PC-9 (cell line): Measurements from ENCODE around the gene CSNK1G2. TPM values are rescaled to one million over a fixed set of nuclear protein-coding genes. Genes with fewer than 3 reads are reported as not detected.

Experiments used
- BruUV-seq: library from RNA; stranded (reverse); fragments of 400-500 nt; replicated peaks from 2 replicates; lab custom pipeline; 2021; lab: Mats Ljungman, UMichigan
- CTCF ChIA-PET: fragments of 300-600 bp; sonication (Branson Sonifier 250); formaldehyde crosslinking; loops from one replicate; lab custom pipeline; 2022; ENCODE audit warnings: antibody characterized with exemption; lab: Charles Lee
- POLR2A ChIA-PET: fragments of 300-600 bp; sonication (Branson Sonifier 250); formaldehyde crosslinking; loops from one replicate; lab custom pipeline; 2022; ENCODE audit warnings: antibody characterized with exemption; ENCODE audit not compliant: unreplicated experiment; lab: Charles Lee
- DNase-seq, 2 experiments: peaks; one replicate each; pipeline versions ENCODE4 v3.0.0 to v3.0.0-alpha.2; 2015 to 2022; ENCODE audit warnings: mixed read lengths in 1 of 2
- H2AFZ ChIP-seq: fragments of 200-600 bp; sonication (generic); 2 replicates; pipeline ENCODE4 v1.8.1; 2017; ENCODE audit warnings: antibody characterized with exemption
- H3F3A ChIP-seq: fragments of 200-600 bp; sonication (generic); 2 replicates; pipeline ENCODE4 v1.8.1; 2017; ENCODE audit warnings: antibody characterized with exemption, mild to moderate bottlenecking, low read depth; ENCODE audit not compliant: insufficient read depth
- H3K27ac ChIP-seq: fragments of 200-600 bp; sonication (generic); 2 replicates; pipeline ENCODE4 v1.6.1; 2016; ENCODE audit warnings: mixed run types
- H3K27me3 ChIP-seq: fragments of 200-600 bp; sonication (generic); 2 replicates; pipeline ENCODE4 v1.6.1; 2016; ENCODE audit warnings: low read depth, mixed run types; ENCODE audit not compliant: insufficient read depth
- H3K36me3 ChIP-seq: fragments of 200-600 bp; sonication (generic); 2 replicates; pipeline ENCODE4 v1.6.1; 2016; ENCODE audit warnings: low read depth, mixed run types
- H3K4me1 ChIP-seq: fragments of 200-600 bp; sonication (generic); replicated peaks from 2 replicates; pipeline ENCODE4 v1.6.1; 2016; ENCODE audit warnings: mixed run types; ENCODE audit not compliant: insufficient read depth
- H3K4me2 ChIP-seq: fragments of 200-600 bp; sonication (generic); 2 replicates; pipeline ENCODE4 v1.6.1; 2017; ENCODE audit warnings: mixed run types
- H3K4me3 ChIP-seq: fragments of 200-600 bp; sonication (generic); 2 replicates; pipeline ENCODE4 v1.6.1; 2016; ENCODE audit warnings: mixed run types
- H3K79me2 ChIP-seq: fragments of 200-600 bp; sonication (generic); 2 replicates; pipeline ENCODE4 v1.6.1; 2017; ENCODE audit warnings: low read depth, mixed run types
- H3K9me2 ChIP-seq: fragments of 200-600 bp; sonication (generic); 2 replicates; pipeline ENCODE4 v1.8.1; 2017; ENCODE audit warnings: mild to moderate bottlenecking; ENCODE audit not compliant: insufficient read depth
- H3K9me3 ChIP-seq: fragments of 200-600 bp; sonication (generic); 2 replicates; pipeline ENCODE4 v1.8.1; 2016; ENCODE audit warnings: low read depth; ENCODE audit not compliant: insufficient read depth
- H4K20me1 ChIP-seq: fragments of 200-600 bp; sonication (generic); 2 replicates; pipeline ENCODE4 v1.8.1; 2017; ENCODE audit not compliant: insufficient read depth
- EZH2 ChIP-seq: fragments of 200-600 bp; sonication (generic); IDR thresholded peaks from 2 replicates; pipeline ENCODE4 v1.8.0; 2017; ENCODE audit warnings: antibody characterized with exemption, low read depth
- intact Hi-C: fragments of 100-400 bp; cut with micrococcal nuclease; formaldehyde crosslinking; loops from one replicate; pipeline ENCODE4 v1.10.0; 2022; ENCODE audit not compliant: unreplicated experiment
- total RNA-seq: library from RNA; stranded (reverse); gene quantifications from 2 replicates; pipeline ENCODE4 v1.2.3, GENCODE V29; 2021
- TF ChIP-seq, protein P1 (sequence below): fragments of 200-600 bp; sonication (generic); conservative IDR thresholded peaks from 2 replicates; pipeline ENCODE4 v1.6.1; 2017; ENCODE audit warnings: mixed run types, antibody characterized with exemption, mild to moderate bottlenecking, moderate library complexity

CSNK1G2 gene
- total RNA-seq, 1 experiment from 2014 or later, result 58.2 TPM

DNA sequence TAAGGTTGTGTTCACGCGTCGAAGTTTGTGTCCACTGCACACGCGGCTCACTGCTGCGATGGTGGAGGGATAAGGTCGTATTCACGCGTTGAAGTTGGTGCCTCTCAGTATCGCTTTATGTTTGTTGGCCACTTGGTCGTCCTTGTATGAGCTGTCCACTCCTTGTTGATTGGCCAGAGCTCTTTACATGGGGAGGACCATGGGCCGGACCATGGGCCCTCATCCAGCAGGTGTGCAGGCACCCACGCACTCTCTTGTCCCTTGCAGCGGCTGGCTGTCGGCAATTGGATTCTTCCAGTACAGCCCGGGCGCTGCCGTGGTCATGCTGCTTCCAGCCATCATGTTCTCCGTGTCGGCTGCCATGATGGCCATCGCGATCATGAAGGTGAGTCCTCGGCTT, 18.2 kb upstream of the CSNK1G2 start:
- TF ChIP-seq, protein P1, sequence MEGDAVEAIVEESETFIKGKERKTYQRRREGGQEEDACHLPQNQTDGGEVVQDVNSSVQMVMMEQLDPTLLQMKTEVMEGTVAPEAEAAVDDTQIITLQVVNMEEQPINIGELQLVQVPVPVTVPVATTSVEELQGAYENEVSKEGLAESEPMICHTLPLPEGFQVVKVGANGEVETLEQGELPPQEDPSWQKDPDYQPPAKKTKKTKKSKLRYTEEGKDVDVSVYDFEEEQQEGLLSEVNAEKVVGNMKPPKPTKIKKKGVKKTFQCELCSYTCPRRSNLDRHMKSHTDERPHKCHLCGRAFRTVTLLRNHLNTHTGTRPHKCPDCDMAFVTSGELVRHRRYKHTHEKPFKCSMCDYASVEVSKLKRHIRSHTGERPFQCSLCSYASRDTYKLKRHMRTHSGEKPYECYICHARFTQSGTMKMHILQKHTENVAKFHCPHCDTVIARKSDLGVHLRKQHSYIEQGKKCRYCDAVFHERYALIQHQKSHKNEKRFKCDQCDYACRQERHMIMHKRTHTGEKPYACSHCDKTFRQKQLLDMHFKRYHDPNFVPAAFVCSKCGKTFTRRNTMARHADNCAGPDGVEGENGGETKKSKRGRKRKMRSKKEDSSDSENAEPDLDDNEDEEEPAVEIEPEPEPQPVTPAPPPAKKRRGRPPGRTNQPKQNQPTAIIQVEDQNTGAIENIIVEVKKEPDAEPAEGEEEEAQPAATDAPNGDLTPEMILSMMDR, result no peak
- TF ChIP-seq EZH2, result no peak
- H3K36me3 ChIP-seq, result no peaks in the 10 kb centered on the region
- H3K9me2 ChIP-seq, result no peaks in the 10 kb centered on the region
- H4K20me1 ChIP-seq, result no peaks in the 10 kb centered on the region
- no peaks in the 10 kb centered on the region for H3K9me3 ChIP-seq
- ChIA-PET CTCF (no interaction called here), POLR2A (no interaction called here)
- H3K27ac ChIP-seq, result no peak overlapping the region
- H2AFZ ChIP-seq, result no peak overlapping the region
- H3F3A ChIP-seq, result no peaks in the 10 kb centered on the region; the same call in 1 of the 2 replicates
- no peak overlapping the region for H3K4me3 ChIP-seq
- H3K4me2 ChIP-seq, result no peak overlapping the region
- intact Hi-C loops, result loop anchor here (10.0 kb wide), 1 partner anchor 692 kb away; no protein-coding TSS in a partner anchor
- no TSS peak for BruUV-seq
- no peaks in the 10 kb centered on the region for H3K27me3 ChIP-seq
- H3K79me2 ChIP-seq, result no peaks in the 10 kb centered on the region
- no peaks in the 10 kb centered on the region for H3K4me1 ChIP-seq
- DNase-seq, result no peak

DNA sequence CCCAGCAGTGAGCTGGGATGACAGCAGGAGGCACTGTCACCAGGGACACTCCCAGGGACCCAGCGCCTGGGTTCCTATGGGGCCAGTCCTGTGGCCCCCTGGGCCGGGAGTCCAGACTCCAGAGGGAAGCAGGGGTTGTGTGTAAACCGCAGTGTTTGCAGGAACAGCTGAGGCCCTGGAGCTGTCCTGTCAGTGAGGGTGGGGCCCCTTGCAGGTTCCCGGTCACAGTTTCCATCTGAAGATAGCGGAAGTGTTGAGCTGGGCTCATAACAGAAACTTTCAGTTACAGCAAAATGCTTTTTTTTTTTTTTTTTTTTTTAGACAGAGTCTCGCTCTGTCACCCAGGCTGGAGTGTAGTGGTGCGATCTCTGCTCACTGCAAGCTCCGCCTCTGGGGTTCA, 17.7 kb upstream of the CSNK1G2 start:
- Histone ChIP-seq H3K36me3 (no peaks in the 10 kb centered on the region), H3K27ac (no peak overlapping the region), H4K20me1 (no peaks in the 10 kb centered on the region), H2AFZ (no peak overlapping the region), H3K27me3 (no peaks in the 10 kb centered on the region), H3K9me2 (no peaks in the 10 kb centered on the region), H3K9me3 (no peaks in the 10 kb centered on the region), H3K79me2 (no peaks in the 10 kb centered on the region), H3K4me1 (no peaks in the 10 kb centered on the region), H3F3A (no peaks in the 10 kb centered on the region; the same call in 1 of the 2 replicates), H3K4me2 (no peak overlapping the region), H3K4me3 (no peak overlapping the region)
- TF ChIP-seq, protein P1, result no peak
- no peak for TF ChIP-seq EZH2
- no TSS peak for BruUV-seq
- intact Hi-C loops, result loop anchor here (10.0 kb wide), 1 partner anchor 691 kb away; no protein-coding TSS in a partner anchor
- ChIA-PET POLR2A (no interaction called here), CTCF (no interaction called here)
- no peak for DNase-seq

DNA sequence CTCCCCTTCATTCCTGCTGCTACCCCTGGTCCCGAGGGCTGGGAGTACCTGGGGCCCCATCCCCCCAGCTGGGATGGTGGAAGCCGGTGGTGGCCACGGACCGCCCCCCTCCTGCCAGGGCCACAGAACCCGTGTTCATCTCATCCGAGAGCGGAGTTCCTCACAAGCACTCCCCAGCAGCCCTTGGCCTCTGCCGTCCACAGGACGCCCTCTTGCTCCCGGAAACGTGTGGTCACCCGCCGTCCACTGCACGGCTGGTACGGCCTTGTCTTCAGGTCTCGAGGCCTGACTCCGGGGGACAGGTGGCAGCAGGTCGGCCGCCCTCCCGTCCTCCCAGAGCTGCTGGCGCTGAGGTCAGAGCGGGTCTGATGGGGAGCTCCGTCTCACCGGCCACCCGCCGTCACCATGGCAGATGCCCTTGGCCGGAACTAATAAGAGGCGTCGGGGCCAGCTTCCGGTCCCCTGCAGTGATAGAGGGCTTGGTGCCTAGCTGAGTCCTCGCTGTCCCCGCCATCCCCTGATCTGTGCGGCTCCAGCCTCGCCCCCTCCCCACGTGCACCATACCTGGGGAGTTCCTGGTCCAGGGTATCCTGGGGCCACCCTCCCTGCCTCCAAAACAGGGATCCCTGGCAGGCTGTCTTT, 16.5 kb upstream of the CSNK1G2 start:
- Histone ChIP-seq H3K79me2 (no peaks in the 10 kb centered on the region), H3K36me3 (no peaks in the 10 kb centered on the region), H3F3A (no peaks in the 10 kb centered on the region; the same call in 1 of the 2 replicates), H4K20me1 (no peaks in the 10 kb centered on the region), H2AFZ (no peak overlapping the region), H3K4me1 (no peaks in the 10 kb centered on the region), H3K9me3 (no peaks in the 10 kb centered on the region), H3K4me2 (no peak overlapping the region), H3K27me3 (no peaks in the 10 kb centered on the region), H3K27ac (no peak overlapping the region), H3K4me3 (no peak overlapping the region), H3K9me2 (no peaks in the 10 kb centered on the region)
- ChIA-PET POLR2A (no interaction called here), CTCF (no interaction called here)
- DNase-seq, result no peak
- no TSS peak for BruUV-seq
- intact Hi-C loops, result loop anchor here (10.0 kb wide), 1 partner anchor 690 kb away; no protein-coding TSS in a partner anchor
- TF ChIP-seq, protein P1, result no peak
- no peak for TF ChIP-seq EZH2
